Esophagus mucosa (tissue), 1 donor: ENCODE data around the gene FXYD5. TPM values are rescaled to one million over a fixed set of nuclear protein-coding genes. Genes with fewer than 3 reads are reported as not detected.

Experiments used
- ATAC-seq: fragments of 200-7000 bp; cut with Tn5 transposase; one replicate; pipeline ENCODE4 v1.9.1; 2020
- total RNA-seq: library from RNA; stranded (reverse); gene quantifications from one replicate; pipeline ENCODE4 v1.2.4, GENCODE V29; 2023
- donor health status: DM: yes; HTN: yes; CAD: no.

Gene FXYD5
- total RNA-seq, 1 donor from 2014 or later: 114 TPM

DNA sequence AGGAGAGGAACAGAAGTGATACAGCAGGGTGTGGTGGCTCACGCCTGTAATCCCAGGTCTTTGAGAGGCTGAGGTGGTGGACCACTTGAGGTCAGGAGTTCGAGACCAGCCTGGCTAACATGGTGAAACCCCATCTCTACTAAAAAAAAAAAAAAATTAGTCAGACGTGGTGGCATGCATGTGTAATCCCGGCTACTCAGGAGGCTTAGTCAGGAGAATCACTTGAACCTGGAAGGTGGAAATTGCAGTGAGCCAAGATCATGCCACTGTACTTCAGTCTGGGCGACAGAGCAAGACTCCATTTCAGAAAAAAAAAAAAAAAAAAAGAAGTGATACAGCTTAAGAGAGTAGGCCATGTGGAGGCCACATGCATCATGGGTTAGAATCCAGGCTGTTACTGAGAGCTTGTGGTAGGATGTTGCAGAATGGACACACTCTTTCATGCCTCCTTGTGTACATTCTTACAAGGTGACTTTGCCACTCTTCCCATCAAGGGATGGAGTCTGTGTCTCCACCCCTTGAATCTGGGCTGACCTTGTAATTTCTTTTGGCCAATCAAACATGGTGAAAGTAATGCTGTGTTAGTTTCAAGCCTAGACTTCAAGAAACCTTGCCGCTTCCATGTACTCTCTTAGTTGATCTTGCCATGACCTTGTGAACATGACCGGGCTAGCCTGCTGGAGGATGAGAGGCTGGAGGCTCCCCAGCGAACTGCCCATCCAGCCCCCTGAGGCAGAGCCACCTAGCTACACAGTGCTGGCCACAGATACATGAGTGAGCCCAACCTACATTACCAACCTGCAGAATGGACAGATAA lies 61.7 kb downstream of the FXYD5 start:
- ATAC-seq: no peak

DNA sequence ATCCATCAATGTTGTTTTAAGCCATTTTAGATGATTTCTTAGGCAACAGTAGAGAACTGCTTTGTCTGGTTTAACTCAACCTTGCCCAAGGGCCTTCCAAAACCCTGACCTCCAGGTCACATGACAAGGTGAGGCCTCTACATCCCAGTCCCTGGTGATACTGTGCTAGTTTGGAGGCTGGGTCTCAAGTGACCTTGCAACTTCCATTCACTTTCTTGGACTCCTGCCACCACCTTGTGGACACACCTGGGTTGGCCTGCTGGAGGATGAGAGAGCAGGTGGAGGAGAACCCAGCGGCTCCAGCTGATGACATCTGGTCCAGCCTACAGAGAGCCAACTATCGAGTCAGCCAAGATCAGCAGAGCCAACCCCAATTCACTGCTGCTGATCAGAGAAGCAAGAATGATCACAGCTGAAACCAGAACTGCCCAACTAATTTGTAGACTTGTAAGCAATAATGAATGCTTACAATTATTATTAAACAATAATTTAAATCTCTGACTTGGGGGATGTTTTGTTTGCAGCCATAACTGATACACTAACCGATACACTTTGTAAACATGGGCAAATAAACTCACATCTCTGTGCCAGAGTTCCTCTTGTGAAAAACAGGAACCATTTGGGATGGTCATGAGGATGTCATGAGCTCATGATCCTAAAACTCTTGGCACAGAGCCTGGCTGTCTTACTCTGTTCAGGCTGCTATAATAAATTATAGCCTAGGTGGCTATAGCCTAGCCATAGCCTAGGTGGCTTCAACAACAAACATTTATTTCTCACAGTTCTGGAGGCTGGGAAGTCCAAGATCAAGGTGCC lies 62.5 kb downstream of the FXYD5 start:
- ATAC-seq: no peak

- no peak for ATAC-seq
These were observed 63.1 kb downstream of the FXYD5 start for GRCh38 chr19:35217649-35217990.

DNA sequence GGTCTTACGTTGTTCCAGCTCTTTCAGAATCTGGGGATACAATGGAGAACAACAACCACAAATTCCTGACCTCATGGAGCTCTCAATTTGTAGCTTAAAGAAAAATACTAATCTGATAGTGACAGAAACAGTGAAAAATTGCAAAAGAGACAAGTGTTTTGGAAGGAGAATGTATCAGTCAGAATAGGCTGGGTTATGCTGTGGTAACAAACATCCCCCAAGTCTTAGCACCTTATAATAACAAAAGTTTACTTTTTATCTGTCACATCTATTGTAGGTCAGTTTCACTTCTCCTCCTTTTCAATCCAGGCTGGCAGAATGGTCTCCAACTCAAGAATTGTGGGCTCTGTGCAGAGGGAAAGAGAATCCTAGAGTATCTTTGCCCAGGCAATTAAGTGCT lies 64.5 kb downstream of the FXYD5 start:
- ATAC-seq: no peak

Other genes with a start within 250 kb of the FXYD5 start
- 1.4 TPM for gene ZNF30, start 227.8 kb upstream of the FXYD5 start, total RNA-seq
- 1.8 TPM for gene ZNF792, start 190.5 kb upstream of the FXYD5 start, total RNA-seq
- 11.8 TPM for gene GRAMD1A, start 154.4 kb upstream of the FXYD5 start, total RNA-seq
- gene SCN1B, start 124.3 kb upstream of the FXYD5 start, total RNA-seq: 0.88 TPM
- not detected for gene HPN, start 113.0 kb upstream of the FXYD5 start, total RNA-seq
- gene FXYD3, start 38.9 kb upstream of the FXYD5 start, total RNA-seq: 736 TPM
- gene LGI4, start 19.7 kb upstream of the FXYD5 start, total RNA-seq: 1.4 TPM
- 2.1 TPM for gene FXYD1, start 15.9 kb upstream of the FXYD5 start, total RNA-seq
- gene FXYD7, start 11.5 kb upstream of the FXYD5 start, total RNA-seq: not detected
- gene FAM187B, start 74.0 kb downstream of the FXYD5 start, total RNA-seq: not detected
- gene LSR, start 94.3 kb downstream of the FXYD5 start, total RNA-seq: 66.6 TPM
- gene USF2, start 114.2 kb downstream of the FXYD5 start, total RNA-seq: 72.3 TPM
- not detected for gene HAMP, start 127.8 kb downstream of the FXYD5 start, total RNA-seq
- gene MAG, start 137.4 kb downstream of the FXYD5 start, total RNA-seq: not detected
- 2.5 TPM for gene CD22, start 174.5 kb downstream of the FXYD5 start, total RNA-seq
- gene FFAR1, start 193.2 kb downstream of the FXYD5 start, total RNA-seq: not detected
- gene FFAR3, start 203.7 kb downstream of the FXYD5 start, total RNA-seq: not detected
- not detected for gene GPR42, start 216.3 kb downstream of the FXYD5 start, total RNA-seq